Measurements from ENCODE around the gene CYP21A2. TPM values are rescaled to one million over a fixed set of nuclear protein-coding genes. Genes with fewer than 3 reads are reported as not detected.

The CYP21A2 gene
- total RNA-seq, 1 donor from 2014 or later, result not detected

GRCh38 chr6:32079566-32080290, 41.5 kb downstream of the CYP21A2 start:
- Mint-ChIP-seq H3K9me3 (no peaks in the 10 kb centered on the region), H3K4me1 (peaks cover 21% of the 10 kb centered on the region), H3K27me3 (ENCODE audit: insufficient read depth, low read depth) (peaks cover 6% of the 10 kb centered on the region), H3K27ac (no peak overlapping the region), H3K4me3 (no peak overlapping the region), H3K36me3 (no peaks in the 10 kb centered on the region)
- Histone ChIP-seq H2AFZ (replicated peaks) (no peak overlapping the region), H3K9ac (no peak overlapping the region), H3F3A (ENCODE audit: low read depth) (no peaks in the 10 kb centered on the region), H3K4me1 (no peaks in the 10 kb centered on the region), H3K27ac (no peak overlapping the region), H4K20me1 (ENCODE audit: low read depth) (no peaks in the 10 kb centered on the region), H3K36me3 (no peaks in the 10 kb centered on the region), H3K4me3 (no peak overlapping the region), H3K79me2 (ENCODE audit: low read depth) (no peaks in the 10 kb centered on the region), H3K27me3 (no peaks in the 10 kb centered on the region), H3K4me2 (no peak overlapping the region), H3K9me3 (ENCODE audit: low read depth) (no peaks in the 10 kb centered on the region)
- DNase-seq (ENCODE audit: low spot score), result no peak
- no peak for TF ChIP-seq EZH2 (IDR thresholded peaks at IDR 0.05)
- TF ChIP-seq EZH2phosphoT487 (IDR thresholded peaks at IDR 0.05), result no peak
- TF ChIP-seq CTCF (IDR thresholded peaks at IDR 0.05), result no peak

GRCh38 chr6:32081168-32081990, 43.2 kb downstream of the CYP21A2 start:
- Mint-ChIP-seq H3K9me3 (no peaks in the 10 kb centered on the region), H3K4me3 (no peak overlapping the region)

GRCh38 chr6:32082478-32082877, 44.3 kb downstream of the CYP21A2 start:
- Histone ChIP-seq H3K9ac (no peak overlapping the region), H3K4me1 (no peaks in the 10 kb centered on the region), H3K4me3 (no peak overlapping the region), H4K20me1 (ENCODE audit: low read depth) (no peaks in the 10 kb centered on the region), H3K4me2 (no peak overlapping the region), H3F3A (ENCODE audit: low read depth) (no peaks in the 10 kb centered on the region), H3K36me3 (no peaks in the 10 kb centered on the region), H3K27me3 (peaks cover 14% of the 10 kb centered on the region), H3K79me2 (ENCODE audit: low read depth) (no peaks in the 10 kb centered on the region), H2AFZ (replicated peaks) (no peak overlapping the region), H3K27ac (no peak overlapping the region), H3K9me3 (ENCODE audit: low read depth) (no peaks in the 10 kb centered on the region)
- Mint-ChIP-seq H3K27me3 (ENCODE audit: insufficient read depth, low read depth) (peaks cover 9% of the 10 kb centered on the region), H3K36me3 (no peaks in the 10 kb centered on the region), H3K9me3 (no peaks in the 10 kb centered on the region), H3K4me3 (no peak overlapping the region), H3K4me1 (peaks cover 5% of the 10 kb centered on the region), H3K27ac (no peak overlapping the region)
- DNase-seq (ENCODE audit: low spot score), result no peak
- TF ChIP-seq EZH2 (IDR thresholded peaks at IDR 0.05) (no peak), EZH2phosphoT487 (IDR thresholded peaks at IDR 0.05) (no peak), CTCF (IDR thresholded peaks at IDR 0.05) (no peak)

More at GRCh38 chr6:32081168-32081990, 43.2 kb downstream of the CYP21A2 start:
- DNase-seq (ENCODE audit: low spot score), result no peak
- H3K4me2 ChIP-seq, result no peak overlapping the region
- peaks cover 6% of the 10 kb centered on the region for H3K4me1 Mint-ChIP-seq
- no peak for TF ChIP-seq EZH2 (IDR thresholded peaks at IDR 0.05)
- TF ChIP-seq EZH2phosphoT487 (IDR thresholded peaks at IDR 0.05), result no peak
- TF ChIP-seq CTCF (IDR thresholded peaks at IDR 0.05), result no peak
- no peaks in the 10 kb centered on the region for H4K20me1 ChIP-seq (ENCODE audit: low read depth)
- H3K9ac ChIP-seq, result no peak overlapping the region
- no peak overlapping the region for H2AFZ ChIP-seq (replicated peaks)
- no peaks in the 10 kb centered on the region for H3K79me2 ChIP-seq (ENCODE audit: low read depth)
- no peaks in the 10 kb centered on the region for H3K36me3 Mint-ChIP-seq
- no peak overlapping the region for H3K27ac ChIP-seq
- H3K9me3 ChIP-seq (ENCODE audit: low read depth), result no peaks in the 10 kb centered on the region
- H3K4me3 ChIP-seq, result no peak overlapping the region
- no peaks in the 10 kb centered on the region for H3F3A ChIP-seq (ENCODE audit: low read depth)
- peaks cover 8% of the 10 kb centered on the region for H3K27me3 Mint-ChIP-seq (ENCODE audit: insufficient read depth, low read depth)
- no peaks in the 10 kb centered on the region for H3K36me3 ChIP-seq
- H3K27ac Mint-ChIP-seq, result peak overlapping the region; percentile 89
- H3K27me3 ChIP-seq, result peaks cover 3% of the 10 kb centered on the region
- H3K4me1 ChIP-seq, result no peaks in the 10 kb centered on the region

Data from neural progenitor cell (in vitro differentiated cells).